Vagina (tissue), 2 donors: ENCODE data around the gene ELL2. TPM values are rescaled to one million over a fixed set of nuclear protein-coding genes. Genes with fewer than 3 reads are reported as not detected.

Experiments
- DNase-seq, 2 donors: peaks; one replicate each; pipeline ENCODE4 v3.0.0-alpha.2; 2017; ENCODE audit errors: extremely low spot score in 2 of 2
- H3K27ac ChIP-seq: fragments of 200-600 bp; sonication (generic); one replicate; pipeline ENCODE4 v1.5.1; 2019
- H3K27me3 ChIP-seq: fragments of 200-600 bp; sonication (generic); one replicate; pipeline ENCODE4 v1.5.1; 2019
- H3K36me3 ChIP-seq, 2 donors: fragments of 200-600 bp; sonication (generic); one replicate each; pipeline ENCODE4 v1.5.1; 2017 to 2019
- H3K4me1 ChIP-seq: fragments of 200-600 bp; sonication (generic); one replicate; pipeline ENCODE4 v1.5.1; 2019
- H3K4me3 ChIP-seq, 2 donors: fragments of 200-600 bp; sonication (generic); 1 replicate in 1 of 2; 2 replicates in 1 of 2; pipeline ENCODE4 v1.5.1; 2016 to 2019
- H3K9me3 ChIP-seq: fragments of 200-600 bp; sonication (generic); one replicate; pipeline ENCODE4 v1.5.1; 2019
- POLR2A ChIP-seq, 2 donors: fragments of 450-650 bp; IDR thresholded peaks; one replicate each; pipeline ENCODE4 v1.6.1; 2017; ENCODE audit warnings: antibody characterized with exemption in 2 of 2, mild to moderate bottlenecking in 2 of 2, moderate library complexity in 2 of 2
- POLR2AphosphoS5 ChIP-seq, 2 donors: sonication (generic); formaldehyde crosslinking; IDR thresholded peaks; one replicate each; pipeline ENCODE4 v1.9.0; 2017; ENCODE audit warnings: antibody characterized with exemption in 2 of 2, mild to moderate bottlenecking in 2 of 2, low read depth in 1 of 2; ENCODE audit not compliant: insufficient read depth in 1 of 2
- intact Hi-C: fragments of 100-400 bp; cut with DNase I; formaldehyde crosslinking; loops from one replicate; pipeline ENCODE4 v1.15.1; 2023
- total RNA-seq: library from RNA; depleted of rRNA; stranded (reverse); fragments of >200 nt; gene quantifications from one replicate; pipeline ENCODE4 v1.2.3, GENCODE V29; 2016
- TF ChIP-seq, protein P1 (sequence below), 3 experiments: fragments of 450-650 bp in 2 of 3; fragments of 200-600 bp in 1 of 3; sonication (generic) in 1 of 3; IDR thresholded peaks; one replicate each; pipeline ENCODE4 v1.5.1; 2017 to 2019; ENCODE audit warnings: antibody characterized with exemption in 3 of 3, mild to moderate bottlenecking in 2 of 3, moderate library complexity in 2 of 3

ELL2 gene
- total RNA-seq, 1 donor from 2014 or later = 113 TPM

DNA sequence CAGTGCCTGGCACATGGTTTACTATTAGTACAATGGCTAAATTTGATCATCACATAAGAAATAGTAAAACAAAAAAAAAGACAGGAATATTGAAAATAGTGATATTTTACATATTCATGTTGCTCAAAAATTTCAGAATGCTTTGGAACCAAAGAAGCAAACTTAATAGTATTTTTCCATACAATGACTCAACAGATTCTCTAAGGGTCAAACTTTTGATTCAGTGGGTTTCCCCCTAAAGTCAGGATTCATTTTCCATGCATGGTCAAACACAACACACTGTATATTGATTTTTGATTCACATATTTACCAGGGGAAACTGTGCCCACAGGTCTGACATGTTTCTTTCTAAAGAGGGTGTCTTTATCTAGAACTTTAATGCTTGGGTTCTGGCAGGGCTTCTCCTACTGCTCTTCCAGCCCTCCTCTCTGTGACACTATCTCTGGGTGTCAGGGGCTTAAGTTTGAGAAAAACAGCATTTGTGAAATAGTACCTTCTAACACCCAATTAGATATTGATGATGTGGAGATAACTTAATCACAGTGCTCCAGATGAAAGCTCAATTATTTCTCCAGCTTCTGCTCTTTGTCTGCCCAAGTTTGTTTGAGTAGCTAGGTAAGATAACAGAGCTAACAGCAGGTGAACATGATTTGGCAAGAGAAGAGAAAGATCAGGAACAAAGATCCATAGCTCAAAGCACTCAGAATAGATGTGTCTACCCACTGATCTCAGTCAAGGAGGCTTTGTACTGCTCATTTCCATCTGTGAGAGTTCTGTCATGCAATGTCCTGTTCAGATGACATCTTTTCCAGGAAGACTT, 35.5 kb upstream of the ELL2 start:
- H3K27ac ChIP-seq = no peak overlapping the region
- intact Hi-C loops = no loop called here
- H3K4me3 ChIP-seq = no peak overlapping the region
- H3K36me3 ChIP-seq = no peaks in the 10 kb centered on the region
- H3K9me3 ChIP-seq = no peaks in the 10 kb centered on the region
- no peak for DNase-seq
- H3K4me1 ChIP-seq = no peaks in the 10 kb centered on the region
- H3K27me3 ChIP-seq = no peaks in the 10 kb centered on the region
- TF ChIP-seq POLR2AphosphoS5 (IDR thresholded peaks at IDR 0.05; ENCODE audit: insufficient read depth in 1 of 2, low read depth in 1 of 2) = no peak
- TF ChIP-seq POLR2A (IDR thresholded peaks at IDR 0.05) = no peak
- TF ChIP-seq, protein P1, sequence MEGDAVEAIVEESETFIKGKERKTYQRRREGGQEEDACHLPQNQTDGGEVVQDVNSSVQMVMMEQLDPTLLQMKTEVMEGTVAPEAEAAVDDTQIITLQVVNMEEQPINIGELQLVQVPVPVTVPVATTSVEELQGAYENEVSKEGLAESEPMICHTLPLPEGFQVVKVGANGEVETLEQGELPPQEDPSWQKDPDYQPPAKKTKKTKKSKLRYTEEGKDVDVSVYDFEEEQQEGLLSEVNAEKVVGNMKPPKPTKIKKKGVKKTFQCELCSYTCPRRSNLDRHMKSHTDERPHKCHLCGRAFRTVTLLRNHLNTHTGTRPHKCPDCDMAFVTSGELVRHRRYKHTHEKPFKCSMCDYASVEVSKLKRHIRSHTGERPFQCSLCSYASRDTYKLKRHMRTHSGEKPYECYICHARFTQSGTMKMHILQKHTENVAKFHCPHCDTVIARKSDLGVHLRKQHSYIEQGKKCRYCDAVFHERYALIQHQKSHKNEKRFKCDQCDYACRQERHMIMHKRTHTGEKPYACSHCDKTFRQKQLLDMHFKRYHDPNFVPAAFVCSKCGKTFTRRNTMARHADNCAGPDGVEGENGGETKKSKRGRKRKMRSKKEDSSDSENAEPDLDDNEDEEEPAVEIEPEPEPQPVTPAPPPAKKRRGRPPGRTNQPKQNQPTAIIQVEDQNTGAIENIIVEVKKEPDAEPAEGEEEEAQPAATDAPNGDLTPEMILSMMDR (IDR thresholded peaks at IDR 0.05) = no peak

DNA sequence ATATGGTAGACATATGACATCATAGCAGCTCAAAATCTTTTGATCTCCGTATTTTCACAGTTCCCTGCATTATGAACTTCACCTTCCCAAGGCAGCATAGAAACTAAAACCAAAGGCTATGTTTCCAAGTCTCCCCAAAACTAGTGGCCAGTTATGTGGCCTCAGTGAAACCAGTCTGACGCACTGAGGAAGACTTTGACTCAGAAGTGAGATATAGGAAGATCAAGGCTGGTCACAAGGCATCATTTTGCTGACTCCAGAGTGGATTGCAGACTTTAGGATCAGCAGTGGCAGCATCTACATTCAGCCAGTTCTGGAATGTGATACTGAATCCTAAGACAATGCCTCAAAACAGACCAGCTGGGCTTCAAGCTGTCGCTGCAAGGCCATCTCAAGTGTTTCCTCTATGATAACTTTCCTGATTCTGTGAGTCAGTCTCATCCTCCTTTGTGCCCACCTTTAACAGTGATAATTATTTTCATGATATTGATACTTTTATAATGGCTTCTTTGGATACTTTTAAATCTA, 34.4 kb upstream of the ELL2 start:
- Histone ChIP-seq H3K9me3 (no peaks in the 10 kb centered on the region), H3K4me3 (no peak overlapping the region), H3K27ac (no peak overlapping the region), H3K4me1 (no peaks in the 10 kb centered on the region), H3K36me3 (no peaks in the 10 kb centered on the region), H3K27me3 (no peaks in the 10 kb centered on the region)
- intact Hi-C loops = no loop called here
- no peak for DNase-seq
- TF ChIP-seq, protein P1 (IDR thresholded peaks at IDR 0.05) = no peak
- TF ChIP-seq POLR2AphosphoS5 (IDR thresholded peaks at IDR 0.05; ENCODE audit: insufficient read depth in 1 of 2, low read depth in 1 of 2) = no peak
- no peak for TF ChIP-seq POLR2A (IDR thresholded peaks at IDR 0.05)

DNA sequence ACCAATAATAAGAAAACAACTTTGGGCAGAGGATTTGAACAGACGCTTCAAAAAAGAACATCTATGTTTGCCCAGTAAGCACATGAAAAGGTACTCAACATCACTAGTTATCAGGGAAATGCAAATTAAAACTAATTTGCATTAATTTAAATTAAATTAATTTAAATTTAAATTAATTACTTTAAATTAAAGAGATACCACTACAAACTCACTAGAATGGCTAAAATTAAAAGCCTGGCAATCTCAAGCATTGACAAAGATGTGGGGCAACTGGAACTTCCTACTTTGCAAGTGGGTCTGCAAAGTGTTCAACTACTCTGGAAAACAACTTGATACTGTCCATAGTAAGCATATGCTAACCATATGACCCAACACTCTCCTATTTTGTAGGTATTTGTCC, 32.1 kb upstream of the ELL2 start:
- H3K9me3 ChIP-seq = no peaks in the 10 kb centered on the region
- TF ChIP-seq, protein P1 (IDR thresholded peaks at IDR 0.05) = no peak
- no peak for TF ChIP-seq POLR2AphosphoS5 (IDR thresholded peaks at IDR 0.05; ENCODE audit: insufficient read depth in 1 of 2, low read depth in 1 of 2)
- TF ChIP-seq POLR2A (IDR thresholded peaks at IDR 0.05) = no peak
- no peak overlapping the region for H3K27ac ChIP-seq
- no peaks in the 10 kb centered on the region for H3K27me3 ChIP-seq
- no peak for DNase-seq
- H3K4me3 ChIP-seq = no peak overlapping the region
- no peaks in the 10 kb centered on the region for H3K4me1 ChIP-seq
- intact Hi-C loops = no loop called here
- H3K36me3 ChIP-seq = no peaks in the 10 kb centered on the region

DNA sequence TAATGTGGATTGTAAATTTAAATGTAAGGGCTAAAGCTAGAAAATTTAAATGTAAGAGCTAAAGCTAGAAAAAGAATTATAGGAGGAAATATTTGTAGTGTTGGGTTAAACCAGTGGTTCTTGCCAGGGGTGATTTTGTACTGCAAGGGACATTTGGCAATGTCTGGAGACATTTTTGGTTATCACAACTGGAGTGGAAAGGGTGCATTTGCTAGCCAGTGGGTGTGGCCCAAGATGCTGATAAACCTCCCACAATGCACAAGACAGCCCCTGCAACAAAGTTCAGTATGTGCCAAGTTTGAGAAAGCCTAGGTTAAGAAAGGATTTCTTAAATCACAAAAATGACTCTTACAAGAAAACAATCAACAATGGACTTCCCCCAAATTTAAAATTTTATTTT, 31.6 kb upstream of the ELL2 start:
- H3K27me3 ChIP-seq = no peaks in the 10 kb centered on the region
- TF ChIP-seq, protein P1 (IDR thresholded peaks at IDR 0.05) = no peak
- TF ChIP-seq POLR2AphosphoS5 (IDR thresholded peaks at IDR 0.05; ENCODE audit: insufficient read depth in 1 of 2, low read depth in 1 of 2) = no peak
- no peak for TF ChIP-seq POLR2A (IDR thresholded peaks at IDR 0.05)
- no peaks in the 10 kb centered on the region for H3K9me3 ChIP-seq
- no peak overlapping the region for H3K27ac ChIP-seq
- no peaks in the 10 kb centered on the region for H3K36me3 ChIP-seq
- intact Hi-C loops = no loop called here
- H3K4me1 ChIP-seq = no peaks in the 10 kb centered on the region
- H3K4me3 ChIP-seq = no peak overlapping the region
- DNase-seq = no peak
